NOMO-1 treated with DMSO at 0.1 percent for 48 hours (cell line): Measurements from ENCODE around the gene CENPX.
"Not testable (repeated sequence)": the region's sequence is repeated elsewhere in the genome, so short reads cannot be mapped to it uniquely, and the experiment has no call there.

Experiments used
- DNase-seq: peaks from one replicate; lab custom pipeline; 2025; ENCODE audit not compliant: unreplicated experiment; lab: John Stamatoyannopoulos, UW

The CENPX gene

DNA sequence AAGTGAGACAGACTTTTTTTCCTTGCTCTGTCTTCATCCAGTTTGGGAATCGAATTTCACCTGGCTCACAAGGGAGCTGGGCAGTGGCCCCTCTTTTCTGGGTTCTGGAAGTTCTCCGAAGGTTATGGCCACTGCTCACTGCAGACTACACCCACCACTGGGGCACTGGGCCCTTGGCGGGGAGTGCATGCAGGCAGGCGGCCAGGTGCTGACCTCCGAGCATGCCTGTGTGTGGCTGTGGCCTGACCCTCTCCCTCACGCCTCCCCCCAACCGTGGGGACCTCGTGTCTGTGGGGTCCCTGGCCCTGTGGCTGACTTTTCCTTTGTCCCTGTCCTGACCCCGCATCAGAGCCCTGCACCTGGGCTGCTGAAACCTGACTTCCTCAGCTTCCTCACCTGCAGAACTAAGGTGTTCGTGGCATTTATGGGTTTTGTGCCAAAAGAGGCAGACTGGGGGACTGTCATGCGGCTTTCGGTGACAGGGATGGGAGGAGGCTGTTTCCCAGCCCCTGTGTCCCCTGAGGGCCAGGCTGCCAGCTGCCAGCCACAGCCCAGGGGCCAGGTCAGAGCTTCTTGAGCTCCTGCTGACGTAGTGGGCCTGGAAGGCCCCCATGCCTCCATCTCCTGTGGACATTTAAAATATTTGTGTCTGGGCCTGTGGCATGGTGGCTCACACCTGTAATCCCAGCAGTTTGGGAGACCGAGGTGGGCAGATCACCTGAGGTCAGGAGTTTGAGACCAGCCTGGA lies 23.8 kb downstream of the CENPX start:
- DNase-seq: no peak

DNA sequence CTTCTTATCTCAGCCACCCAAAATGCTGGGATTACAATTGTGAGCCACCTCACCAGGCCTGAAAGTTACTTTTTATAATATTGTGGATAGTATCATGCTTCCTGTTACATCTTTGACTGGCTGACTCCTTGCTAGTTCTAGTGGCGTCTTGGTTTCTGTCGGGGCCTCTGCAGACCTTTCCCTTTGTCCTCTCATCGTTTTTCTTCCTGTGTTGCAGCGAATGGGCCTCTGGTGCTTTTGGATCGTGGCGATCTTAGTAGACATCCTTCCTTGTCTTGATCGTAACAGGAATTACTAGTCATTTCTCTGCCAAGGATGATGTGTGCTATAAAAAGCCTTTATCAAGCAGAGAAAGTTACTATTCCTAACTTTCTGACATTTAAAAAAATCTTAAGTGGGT lies 24.5 kb downstream of the CENPX start:
- DNase-seq: no peak

DNA sequence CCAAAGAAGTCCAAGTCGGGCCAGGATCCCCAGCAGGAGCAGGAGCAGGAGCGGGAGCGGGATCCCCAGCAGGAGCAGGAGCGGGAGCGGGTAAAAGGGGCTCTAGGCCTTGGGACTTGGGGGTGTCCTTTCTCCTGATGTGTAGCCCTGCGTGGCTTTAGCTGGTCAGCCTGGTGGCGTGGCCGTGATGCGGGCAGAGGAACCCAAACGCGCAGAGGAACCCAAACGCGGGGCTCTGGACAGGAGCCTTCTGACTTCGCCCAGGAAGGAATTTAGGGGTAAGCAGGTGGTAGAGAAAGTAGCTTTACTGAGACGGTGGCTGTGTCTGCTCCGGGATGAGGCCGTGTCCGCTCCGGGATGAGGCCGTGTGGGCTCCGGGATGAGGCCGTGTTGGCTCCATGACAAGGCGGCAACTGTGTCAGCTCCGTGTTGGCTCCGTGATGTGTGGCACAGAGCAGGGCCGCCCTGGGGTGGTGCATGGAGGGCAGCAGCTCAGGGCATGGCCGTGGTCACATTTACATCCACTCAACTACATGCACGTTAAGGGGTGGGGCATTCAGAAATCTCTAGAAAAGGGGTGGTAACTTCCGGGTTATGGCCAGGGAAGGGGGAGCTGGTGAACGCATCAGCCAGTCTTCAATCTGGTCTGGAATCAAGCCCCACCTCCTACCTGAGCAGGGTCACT lies 25.8 kb downstream of the CENPX start:
- DNase-seq: no peak

DNA sequence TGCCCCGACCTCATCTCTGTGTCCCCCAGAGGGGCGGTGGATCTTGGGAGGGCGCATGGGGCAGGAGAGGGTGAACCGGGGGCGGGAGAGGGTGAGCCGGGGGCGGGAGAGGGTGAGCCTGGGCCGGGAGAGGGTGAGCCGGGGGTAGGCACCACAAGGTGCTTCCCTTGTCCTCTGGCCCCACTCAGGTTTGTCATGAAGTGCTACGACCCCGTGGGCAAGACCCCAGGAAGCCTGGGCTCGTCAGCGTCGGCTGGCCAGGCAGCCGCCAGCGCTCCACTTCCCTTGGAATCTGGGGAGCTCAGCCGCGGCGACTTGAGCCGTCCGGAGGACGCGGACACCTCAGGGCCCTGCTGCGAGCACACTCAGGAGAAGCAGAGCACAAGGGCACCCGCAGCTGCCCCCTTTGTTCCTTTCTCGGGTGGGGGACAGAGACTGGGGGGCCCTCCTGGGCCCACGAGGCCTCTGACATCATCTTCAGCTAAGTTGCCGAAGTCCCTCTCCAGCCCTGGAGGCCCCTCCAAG lies 26.4 kb downstream of the CENPX start:
- no peak for DNase-seq

DNA sequence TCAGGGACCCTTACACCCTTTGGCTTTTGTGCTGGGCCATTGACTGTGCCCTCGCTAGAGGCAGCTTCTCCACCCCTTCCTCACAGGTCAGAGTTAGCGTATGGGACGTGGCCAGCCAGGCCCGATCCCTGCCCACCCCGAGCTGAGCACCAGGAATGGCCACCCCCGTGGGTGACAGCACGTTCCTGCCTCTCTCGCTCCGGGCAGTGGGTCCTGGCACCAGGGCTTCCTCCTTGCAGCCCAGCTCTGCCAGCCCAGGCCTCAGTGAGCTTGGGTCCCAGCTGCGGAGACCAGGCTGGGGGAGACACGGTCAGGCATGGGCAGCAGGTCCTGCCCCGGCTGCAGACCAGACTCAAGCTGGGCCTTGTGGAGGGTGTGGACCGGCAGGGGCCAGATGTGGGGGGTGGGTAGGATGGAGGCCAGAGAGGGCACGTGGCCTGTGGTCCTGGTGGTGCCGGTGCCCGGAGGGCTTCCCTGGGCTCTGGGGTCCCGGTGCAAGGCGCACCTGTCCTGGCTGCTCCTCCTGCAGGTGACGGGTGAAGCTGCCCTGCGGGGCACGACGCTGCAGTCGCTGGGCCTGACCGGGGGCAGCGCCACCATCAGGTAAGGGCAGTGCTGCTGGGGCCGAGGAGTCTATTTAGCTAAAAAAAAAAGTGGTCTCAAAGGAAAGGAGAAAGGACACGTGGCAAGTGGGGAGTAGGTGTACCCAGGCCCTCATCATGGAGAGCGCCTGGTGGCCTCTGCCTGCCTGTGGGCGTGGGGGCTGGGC lies 27.0 kb downstream of the CENPX start:
- DNase-seq: no peak

DNA sequence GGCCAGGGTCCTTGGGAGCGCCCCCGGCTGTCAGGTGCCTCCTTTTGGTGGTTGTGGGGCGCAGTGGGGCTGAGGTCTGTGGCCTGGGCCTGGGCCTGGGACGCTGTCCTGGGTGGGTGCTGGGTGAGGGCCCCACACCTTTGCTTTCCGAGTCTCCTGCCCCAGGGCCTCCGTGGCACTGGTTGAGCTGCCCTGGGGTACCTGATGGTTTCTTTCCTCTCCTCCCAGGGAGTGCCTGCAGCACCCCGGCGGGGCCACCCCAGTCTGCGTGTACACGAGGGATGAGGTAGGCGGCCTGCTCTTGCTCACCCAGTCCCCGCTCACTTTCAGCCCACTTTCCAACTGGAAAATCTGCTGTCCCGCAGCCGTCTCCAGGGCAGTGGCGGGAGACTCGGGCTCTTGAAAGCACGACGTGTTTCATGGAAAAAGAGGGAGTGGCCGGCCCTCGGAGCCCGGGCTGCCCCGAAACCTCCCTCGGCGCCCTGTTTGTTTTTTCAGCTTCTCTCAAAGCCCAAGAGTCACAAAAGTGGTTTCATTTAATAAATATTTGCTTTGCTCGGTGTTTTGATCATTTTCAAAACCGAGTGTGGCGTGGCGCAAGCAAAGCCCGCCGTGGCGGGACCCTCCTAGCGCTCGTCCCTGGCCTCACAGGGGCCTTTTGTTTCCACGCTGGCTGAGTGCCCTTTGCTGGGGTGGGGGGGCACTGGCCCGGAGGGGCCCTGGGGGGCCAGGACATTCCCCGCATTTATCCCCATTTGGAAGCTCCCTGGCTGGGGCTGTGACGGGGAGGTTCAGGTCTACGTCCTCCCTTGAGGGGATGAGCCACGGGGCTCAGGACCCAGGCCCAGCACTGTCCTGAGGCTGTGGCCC lies 27.9 kb downstream of the CENPX start:
- no peak for DNase-seq

DNA sequence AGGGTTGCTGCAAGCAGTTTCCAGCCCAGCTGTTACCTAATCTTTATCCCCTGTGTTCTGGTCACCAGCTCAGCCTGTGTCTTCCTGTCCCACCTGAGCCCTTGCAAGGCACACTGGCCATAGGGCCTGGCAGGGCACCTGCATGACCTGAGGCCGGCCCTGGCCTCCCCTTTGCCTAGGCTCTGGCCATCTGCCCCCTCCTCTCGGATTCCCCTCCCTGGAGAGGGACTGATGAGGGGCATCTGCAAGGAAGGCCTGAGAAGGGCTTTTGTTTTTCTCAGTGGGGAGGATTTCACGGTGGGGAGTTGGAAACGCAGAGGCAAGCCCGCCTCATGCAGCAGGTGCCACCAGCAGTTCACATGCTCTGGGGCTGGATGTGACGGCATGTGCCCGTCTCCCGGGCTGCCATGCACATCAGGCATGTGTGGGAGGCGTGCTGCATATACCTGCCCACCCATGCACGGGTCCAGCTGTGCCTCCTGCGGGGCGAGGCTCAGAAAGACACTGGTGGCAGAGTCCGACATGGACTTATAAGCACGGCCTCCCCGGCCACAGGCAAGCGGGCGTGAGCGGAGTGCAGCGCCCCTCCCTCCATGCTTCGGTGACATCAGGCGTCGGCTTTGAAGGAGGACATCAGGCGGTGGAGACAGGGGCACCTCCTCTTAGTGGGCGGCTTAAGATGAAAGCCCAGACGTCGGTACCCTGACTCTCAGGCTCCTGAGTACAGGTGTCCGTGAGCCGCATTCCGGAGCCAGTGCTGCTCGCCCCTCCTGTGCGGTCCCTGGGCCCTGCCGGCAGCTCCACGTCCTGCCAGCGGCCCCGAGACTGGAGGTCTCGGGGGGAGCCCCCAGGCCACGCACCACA lies 28.7 kb downstream of the CENPX start:
- no peak for DNase-seq

DNA sequence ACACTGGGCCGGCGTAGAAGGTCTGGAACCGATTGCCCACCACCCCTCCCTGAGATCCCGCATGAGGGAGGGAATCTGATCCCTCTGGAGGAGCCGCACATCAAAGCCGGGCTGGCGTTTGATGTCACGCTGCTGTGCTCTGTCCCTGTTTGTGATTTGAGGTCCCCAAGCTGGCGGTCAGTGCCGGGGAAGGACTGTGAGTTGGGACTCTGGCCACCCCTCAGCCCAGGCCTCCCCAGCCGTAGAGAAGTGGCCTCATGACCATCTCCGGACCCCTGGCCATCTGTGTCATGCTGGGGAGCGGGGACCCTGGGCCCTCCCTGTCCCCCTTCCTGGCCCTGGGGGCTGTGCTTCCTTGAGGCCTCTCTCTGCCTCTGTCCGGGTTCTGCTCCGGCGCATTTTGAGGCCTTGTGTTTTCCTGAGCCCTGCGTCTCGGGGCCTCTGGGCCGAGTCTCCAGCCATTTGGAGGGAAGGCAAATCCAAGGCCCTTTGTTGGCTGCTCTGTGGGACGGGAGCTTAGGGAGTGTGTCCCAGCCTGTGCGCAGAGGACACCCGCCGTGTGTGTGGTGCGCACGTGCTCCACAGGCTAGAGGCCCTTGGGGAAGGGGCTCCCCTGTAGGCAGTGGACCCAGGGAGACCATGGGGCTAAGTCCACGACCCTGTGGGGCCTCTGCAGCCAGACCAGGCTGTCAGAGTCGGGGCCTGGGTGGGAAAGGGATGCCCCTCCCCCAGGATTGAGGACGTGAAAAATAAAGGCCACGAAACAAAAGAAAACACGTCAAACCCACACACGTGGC lies 30.2 kb downstream of the CENPX start:
- DNase-seq: no peak

DNA sequence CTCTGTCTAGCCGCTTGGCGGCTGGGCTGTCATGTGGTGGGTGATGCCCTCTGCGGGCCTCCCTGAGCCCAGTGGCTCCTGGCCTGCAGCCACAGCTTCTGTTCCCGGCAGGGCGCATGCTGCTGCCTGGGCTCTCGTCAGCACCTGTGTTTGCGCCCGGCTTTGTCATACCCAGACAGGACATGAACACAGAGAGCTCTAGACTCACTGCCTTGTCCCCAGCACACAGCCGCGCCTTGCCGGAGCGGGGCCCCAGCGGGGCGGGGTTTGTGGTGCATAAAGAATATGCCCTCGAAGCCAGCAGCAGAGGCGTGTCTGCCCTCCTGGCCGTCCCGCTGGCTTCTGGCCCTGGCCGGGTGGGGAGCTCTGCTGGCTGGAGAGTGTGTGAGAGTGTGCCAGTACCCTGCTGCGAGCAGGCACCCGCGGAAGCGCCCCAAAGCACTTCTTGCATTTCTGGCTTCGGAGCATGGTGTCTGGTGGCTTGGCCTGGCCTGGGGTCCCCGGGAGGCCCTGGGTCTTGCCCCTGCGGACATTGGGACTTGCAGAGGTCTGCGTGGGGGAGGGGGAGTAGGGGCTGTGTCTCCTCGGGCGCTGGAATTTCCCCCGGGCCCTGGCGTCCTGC lies 30.9 kb downstream of the CENPX start:
- DNase-seq: no peak

DNA sequence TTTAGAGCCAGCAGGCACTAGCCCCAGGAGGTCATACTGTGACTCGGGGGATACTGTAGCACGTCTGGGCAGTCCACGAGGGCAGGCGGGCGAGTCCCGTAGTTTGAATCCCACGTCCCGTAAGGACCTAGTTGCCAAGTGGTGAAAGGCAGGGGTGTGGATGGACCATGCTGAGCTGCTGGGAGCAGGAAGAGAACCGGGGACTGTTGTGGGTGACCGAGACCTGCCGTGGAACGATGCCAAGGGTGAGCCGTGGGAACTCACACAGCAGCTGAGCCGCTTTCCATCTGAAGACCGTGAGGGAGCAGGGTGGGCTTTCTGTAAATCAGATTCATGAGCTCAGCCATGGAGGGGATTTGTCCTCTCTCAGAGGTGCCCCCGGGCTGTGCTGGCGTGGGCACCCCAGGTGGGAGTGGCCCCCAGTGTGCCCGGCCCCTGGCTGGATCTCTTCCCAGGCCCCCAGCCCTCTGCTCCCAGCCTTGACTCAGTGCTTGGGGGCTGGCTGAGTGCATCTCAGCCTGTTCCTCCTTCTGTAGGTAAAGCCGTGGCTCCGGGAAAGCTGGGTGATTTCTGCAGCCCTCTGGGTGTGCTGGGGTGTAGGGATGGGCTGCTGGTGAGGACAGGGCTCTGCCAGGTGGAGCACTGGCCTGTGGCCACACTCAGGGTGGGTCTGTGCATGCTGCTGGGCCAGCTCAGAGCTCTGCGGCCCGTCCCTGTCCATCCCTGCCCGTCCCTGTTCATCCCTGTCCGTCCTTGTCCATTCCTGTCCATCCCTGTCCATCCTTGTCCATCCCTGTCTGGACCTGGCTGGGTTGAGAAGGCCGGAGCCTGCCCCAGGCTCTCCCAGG lies 31.6 kb downstream of the CENPX start:
- no peak for DNase-seq

DNA sequence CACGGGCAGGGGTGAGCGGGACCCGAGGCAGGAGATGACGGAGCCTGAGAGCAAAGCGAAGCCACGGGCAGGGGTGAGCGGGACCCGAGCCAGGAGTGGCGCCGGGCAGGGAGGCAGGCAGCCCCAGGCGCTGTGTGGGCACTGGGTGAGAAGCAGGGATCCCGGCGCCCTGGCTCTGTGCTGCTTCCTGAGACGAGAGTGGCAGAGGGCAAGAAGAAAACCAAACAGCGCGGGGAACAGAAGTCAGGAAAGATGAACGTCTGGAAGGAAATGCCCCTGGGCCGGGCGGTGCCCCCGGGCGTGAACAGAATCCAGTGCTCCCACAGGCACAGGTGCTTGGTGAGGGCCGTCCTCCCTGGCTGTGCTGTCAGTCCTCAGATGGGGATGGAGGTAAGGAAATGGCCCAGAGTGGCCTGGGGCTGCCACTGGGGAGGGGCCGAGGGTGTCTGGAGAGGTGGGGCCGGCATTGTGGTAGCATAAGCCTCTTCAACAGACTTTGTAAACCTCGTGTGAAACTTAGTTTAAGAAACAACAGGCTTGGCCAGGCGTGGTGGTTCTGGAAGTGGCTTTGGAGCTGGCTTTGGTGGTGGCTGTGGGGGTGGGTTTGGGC lies 35.4 kb downstream of the CENPX start:
- no peak for DNase-seq

DNA sequence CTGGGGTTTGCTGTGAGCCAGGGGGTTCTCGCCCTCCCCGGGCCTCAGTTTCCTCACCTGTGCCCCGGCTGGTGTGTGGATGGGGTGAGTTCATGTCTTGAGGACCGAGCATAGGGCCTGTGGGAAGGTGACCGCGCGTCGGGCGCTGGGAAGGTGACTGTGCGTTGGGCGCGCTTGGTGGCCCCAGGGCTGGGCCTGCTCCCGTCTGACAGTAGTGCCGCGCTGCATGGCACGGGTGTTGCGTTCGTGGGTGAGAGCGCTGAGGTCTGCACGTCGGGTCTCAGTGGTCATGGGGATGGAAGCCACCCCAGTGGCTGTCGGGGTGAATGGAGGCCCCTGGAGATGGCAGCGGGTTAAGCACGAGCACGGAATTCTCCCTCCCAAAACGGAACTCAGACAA lies 36.1 kb downstream of the CENPX start:
- no peak for DNase-seq

DNA sequence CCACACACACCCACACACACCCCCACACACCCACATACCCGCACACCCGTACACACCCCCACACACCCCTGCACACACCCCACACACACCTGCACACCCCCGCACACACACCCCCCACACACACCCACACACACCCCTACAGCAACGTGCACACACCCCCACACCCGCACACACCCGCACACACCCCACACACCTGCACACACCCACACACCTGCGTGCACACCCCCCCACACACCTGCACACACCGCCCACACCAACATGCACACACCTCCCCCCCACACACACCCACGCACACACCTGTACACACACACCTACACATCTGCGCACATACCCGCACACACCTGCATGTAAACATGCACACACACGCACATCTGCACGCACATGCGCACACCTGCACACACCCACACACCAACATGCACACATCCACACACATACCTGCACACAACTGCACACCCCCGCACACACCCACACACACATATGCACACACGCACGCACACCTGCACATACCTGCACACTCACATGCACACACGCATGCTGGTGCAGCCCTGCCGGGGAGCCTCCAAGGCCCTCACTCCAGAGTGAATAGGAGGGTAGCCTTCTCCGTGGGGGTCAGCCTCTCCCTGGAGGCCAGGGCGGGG lies 37.8 kb downstream of the CENPX start:
- DNase-seq: no peak

DNA sequence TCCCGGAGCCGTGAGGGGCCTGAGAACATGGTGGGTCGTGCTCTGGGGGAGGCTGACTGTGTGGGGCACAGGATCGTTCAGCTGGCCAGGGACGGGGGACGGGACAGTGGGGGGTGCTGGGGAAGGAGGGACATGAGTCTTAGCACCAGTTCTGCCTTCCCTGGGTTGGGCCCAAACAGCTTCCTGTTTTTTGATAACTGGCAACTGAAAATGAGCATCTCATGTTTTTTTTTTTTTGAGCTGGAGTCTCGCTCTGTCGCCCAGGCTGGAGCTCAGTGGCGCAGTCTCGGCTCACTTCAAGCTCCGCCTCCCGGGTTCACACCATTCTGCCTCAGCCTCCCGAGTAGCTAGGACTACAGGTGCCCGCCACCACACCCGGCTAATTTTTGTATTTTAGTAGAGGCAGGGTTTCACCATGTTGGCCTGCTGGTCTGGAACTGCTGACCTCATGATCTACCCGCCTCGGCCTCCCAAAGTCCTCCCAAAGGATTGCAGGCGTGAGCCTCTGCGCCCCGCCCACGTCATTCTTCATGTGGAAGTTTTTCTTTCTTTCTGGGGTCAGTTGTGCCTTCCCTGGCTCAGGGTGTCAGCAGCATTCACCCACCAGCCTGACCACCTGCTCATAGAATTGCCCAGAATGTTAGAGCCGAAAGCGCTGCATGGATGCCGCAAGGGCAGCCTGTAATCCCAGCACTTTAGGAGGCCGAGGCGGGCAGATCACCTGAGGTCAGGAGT lies 38.9 kb downstream of the CENPX start:
- DNase-seq: no peak

DNA sequence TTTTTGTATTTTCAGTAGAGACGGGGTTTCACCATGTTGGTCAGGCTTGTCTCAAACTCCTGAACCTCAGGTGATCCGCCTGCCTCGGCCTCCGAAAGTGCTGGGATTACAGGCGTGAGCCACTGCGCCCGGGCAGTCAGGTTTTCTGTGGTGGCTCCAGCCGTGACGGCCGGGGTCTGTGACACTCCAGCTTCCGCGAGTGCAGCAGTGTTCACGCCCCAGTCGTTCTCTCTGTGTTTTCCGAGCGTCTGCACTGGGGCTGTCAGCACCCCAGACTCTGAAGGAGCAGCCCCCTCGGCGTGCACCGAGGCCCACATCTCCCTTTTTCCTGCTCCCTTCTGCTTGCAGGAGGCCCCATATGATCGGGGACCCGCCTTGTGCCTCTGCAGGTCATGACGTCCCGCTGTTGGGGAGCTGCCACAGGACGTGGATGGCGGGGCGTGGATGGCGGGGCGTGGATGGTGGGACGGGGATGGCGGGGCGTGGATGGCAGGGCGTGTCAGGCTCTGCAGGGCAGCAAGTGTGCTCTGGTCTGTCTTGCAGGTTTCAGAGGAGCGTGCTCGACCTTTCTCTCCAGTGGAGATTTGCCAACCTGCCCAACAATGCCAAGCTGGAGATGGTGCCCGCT lies 39.6 kb downstream of the CENPX start:
- DNase-seq: no peak

DNA sequence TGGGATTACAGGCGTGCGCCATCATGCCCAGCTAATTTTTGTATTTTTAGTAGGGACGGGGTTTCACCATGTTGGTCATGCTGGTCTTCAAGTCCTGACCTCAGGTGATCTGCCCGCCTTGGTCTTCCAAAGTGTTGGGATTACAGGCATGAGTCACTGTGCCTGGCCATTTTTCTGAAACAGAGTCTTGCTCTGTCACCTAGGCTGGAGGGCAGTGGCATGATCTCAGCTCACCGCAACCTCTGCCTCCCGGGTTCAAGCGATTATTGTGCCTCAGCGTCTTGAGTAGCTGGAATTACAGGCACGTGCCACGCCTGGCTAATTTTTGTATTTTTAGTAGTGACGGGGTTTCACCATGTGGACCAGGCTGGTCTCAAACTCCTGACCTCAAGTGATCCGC lies 41.2 kb downstream of the CENPX start:
- not testable (repeated sequence) for DNase-seq
